Middle frontal gyrus (tissue), 1 donor: ENCODE data around the gene SP1.
A peak's percentile ranks its signal among the peaks of the same experiment; 100 is the strongest.
"Not testable (repeated sequence)": the region's sequence is repeated elsewhere in the genome, so short reads cannot be mapped to it uniquely, and the experiment has no call there.

Source experiments
- DNase-seq: peaks from one replicate; pipeline ENCODE4 v3.0.0-alpha.2; 2015; ENCODE audit warnings: low spot score; ENCODE audit errors: extremely low spot score

SP1 gene

GRCh38 chr12:53413485-53414204 is 33.7 kb downstream of the SP1 start:
- no peak for DNase-seq

DNA sequence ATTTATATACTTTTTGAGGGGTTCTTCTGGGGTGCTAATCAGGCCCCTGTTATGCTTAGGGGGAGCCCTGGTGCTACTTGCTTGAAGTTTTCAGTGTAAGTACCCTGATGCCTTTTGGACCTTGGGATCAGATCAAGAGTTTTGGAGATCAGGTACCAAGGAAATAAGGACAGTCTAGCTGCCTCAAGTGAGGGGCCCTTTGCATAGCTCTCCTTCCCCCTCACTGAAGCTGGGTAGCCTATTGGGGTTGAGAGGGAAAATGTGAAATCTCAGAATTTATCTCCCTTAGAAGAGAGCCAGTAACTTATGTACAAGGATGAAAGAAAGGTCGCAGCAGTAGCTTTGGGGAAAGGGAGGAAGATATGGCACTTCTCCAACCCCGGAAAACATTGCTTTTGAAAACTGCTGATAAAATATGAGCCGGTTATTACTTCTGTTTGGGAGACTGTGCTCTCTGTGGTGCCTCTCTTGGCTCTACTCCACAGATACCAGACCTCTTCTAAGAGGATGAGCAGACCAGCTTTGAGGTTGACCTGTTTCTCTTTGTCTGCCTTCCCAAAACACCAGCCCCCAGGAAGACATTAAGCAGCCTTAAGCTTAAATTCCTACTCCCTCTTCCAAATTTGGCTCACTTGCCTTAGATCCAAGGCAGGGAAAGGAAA is 34.9 kb downstream of the SP1 start:
- DNase-seq = no peak

GRCh38 chr12:53415752-53416389 is 35.9 kb downstream of the SP1 start:
- DNase-seq = not testable (repeated sequence)

GRCh38 chr12:53417291-53417816 is 37.4 kb downstream of the SP1 start:
- DNase-seq = not testable (repeated sequence)

DNA sequence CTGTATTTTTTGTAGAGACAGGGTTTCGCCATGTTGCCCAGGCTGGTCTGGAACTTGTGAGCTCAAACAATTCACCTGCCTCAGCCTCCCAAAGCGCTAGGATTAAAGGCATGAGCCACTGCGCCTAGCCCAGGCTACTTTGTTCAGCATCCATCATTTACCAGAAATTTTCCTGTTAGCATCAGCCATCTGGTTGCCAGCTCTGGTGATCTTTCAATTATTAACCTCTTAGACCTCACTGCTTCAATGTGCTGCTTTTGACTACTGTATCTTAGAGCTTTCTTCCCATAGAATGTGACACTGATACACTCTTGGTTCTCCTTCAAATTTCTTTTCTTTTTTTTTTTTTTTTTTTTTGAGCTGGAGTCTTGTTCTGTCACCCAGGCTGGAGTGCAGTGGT is 38.2 kb downstream of the SP1 start:
- DNase-seq = no peak

DNA sequence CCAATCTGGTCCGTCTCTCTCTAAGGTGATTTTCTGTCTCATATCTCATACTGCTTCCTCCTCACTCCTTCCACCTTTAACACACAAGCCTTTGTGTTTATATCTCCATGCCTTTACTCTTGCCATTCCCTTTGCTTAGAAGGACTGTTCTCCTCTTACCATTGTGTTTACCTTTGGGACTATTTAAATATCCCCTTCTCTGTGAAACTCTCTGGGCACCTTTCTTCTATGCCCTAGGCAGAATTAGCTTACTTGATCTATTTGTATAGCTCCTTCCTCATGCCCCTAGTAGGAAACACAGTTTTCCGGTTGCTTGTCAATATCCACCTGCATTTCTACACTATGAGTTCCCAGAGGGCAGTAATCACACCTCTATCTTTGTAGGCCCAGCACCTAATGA is 39.8 kb downstream of the SP1 start:
- no peak for DNase-seq

- not testable (repeated sequence) for DNase-seq
These were observed 42.3 kb downstream of the SP1 start for GRCh38 chr12:53422247-53422646.

- DNase-seq = no peak
These were observed 43.6 kb downstream of the SP1 start, which contains the start of gene AMHR2 for GRCh38 chr12:53423597-53423996. Gene AMHR2 (plus strand): TSS chr12:53423855. CDS start chr12:53423935, 80 bp downstream.

- DNase-seq = no peak
These were observed 44.9 kb downstream of the SP1 start for GRCh38 chr12:53424626-53425514.

DNA sequence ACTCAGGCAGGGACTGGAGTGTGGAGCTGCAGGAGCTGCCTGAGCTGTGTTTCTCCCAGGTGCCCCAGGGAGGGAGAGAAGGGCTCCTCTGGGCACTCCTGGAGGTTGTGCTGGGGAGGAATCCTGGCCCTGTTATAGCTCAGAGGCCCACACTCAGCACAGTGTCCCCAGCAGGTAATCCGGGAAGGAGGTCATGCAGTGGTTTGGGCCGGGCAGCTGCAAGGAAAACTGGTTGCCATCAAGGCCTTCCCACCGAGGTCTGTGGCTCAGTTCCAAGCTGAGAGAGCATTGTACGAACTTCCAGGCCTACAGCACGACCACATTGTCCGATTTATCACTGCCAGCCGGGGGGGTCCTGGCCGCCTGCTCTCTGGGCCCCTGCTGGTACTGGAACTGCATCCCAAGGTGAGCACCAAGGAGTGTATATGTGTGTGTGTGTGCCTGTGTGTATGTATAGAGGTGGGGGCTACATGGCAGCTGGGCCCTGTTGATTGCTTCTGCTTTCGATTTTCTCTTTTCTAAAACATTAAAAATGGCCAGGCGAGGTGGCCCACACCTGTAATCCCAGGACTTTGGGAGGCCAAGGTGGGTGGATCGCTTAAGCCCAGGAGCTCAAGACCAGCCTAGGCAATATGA is 45.7 kb downstream of the SP1 start:
- DNase-seq = no peak

- no peak for DNase-seq
These were observed 48.1 kb downstream of the SP1 start for GRCh38 chr12:53427905-53428594.

DNA sequence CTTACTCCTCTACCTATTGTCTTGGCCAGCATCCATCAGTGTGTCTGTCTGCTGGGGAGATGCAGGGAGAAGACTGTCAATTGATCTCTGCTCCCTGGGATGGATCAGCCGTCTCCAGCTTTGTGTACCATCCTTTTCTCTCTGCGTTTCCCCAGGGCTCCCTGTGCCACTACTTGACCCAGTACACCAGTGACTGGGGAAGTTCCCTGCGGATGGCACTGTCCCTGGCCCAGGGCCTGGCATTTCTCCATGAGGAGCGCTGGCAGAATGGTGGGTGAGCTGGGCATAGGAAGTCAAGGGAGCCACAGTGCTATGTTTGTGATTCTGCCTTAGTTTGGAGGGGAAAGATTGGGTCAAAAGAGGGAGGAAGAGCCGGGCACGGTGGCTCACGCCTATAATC is 48.8 kb downstream of the SP1 start:
- DNase-seq = no peak

GRCh38 chr12:53430116-53430515 is 50.1 kb downstream of the SP1 start:
- DNase-seq = no peak

GRCh38 chr12:53431187-53431586 is 51.2 kb downstream of the SP1 start:
- DNase-seq = no peak

DNA sequence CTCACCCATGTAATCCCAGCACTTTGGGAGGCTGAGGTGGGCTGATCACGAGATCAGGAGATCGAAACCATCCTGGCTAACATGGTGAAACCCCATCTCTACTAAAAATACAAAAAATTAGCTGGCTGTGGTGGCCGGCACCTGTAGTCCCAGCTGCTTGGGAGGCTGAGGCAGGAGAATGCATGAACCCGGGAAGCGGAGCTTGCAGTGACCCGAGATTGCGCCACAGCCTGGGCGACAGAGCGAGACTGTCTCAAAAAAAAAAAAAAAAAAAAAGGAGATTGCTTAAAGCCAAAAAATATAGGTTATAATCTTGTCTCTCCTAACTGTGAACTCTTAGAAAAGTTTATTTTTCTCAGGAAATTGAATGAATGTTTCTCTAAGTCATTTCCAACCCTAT is 55.4 kb downstream of the SP1 start:
- DNase-seq = not testable (repeated sequence)

DNA sequence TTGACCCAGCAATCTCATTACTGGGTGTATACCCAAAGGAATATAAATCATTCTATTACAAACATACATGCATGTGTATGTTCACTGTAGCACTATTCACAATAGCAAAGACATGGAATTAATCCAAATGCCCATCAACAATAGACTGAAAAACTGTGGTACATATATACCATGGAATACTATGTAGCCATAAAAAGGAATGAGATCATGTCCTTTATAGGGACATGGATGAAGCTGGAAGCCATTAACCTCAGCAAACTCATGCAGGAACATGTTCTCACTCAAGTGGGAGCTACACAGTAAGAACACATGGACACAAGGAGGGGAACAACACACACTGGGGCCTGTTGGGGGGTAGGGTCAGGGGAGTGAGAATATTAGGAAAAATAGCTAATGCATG is 59.6 kb downstream of the SP1 start:
- not testable (repeated sequence) for DNase-seq

- DNase-seq = peak; percentile 99
These were observed 61.3 kb downstream of the SP1 start, which contains the start of gene PRR13 for GRCh38 chr12:53441040-53441833. Gene PRR13 (plus strand): TSS chr12:53441734. CDS start chr12:53442715, 981 bp downstream.

- DNase-seq = no peak
These were observed 64.0 kb downstream of the SP1 start for GRCh38 chr12:53443955-53444354.
